ENCODE results near the gene MXRA7.
"Not testable (repeated sequence)": the region's sequence is repeated elsewhere in the genome, so short reads cannot be mapped to it uniquely, and the experiment has no call there.

Gene MXRA7

GRCh38 chr17:76710863-76711611 lies at the start of gene MXRA7:
MXRA7 (minus strand) TSS chr17:76710965; CDS start chr17:76710946, 19 bp downstream.
- peak; percentile 18 for DNase-seq

GRCh38 chr17:76758570-76758969 lies 47.8 kb upstream of the MXRA7 start:
- DNase-seq: no peak

GRCh38 chr17:76757256-76757655 lies 46.5 kb upstream of the MXRA7 start:
- DNase-seq: no peak

GRCh38 chr17:76755285-76755684 lies 44.5 kb upstream of the MXRA7 start:
- DNase-seq: no peak

GRCh38 chr17:76753061-76753961 lies 42.5 kb upstream of the MXRA7 start:
- DNase-seq: no peak

GRCh38 chr17:76752006-76752405 lies 41.2 kb upstream of the MXRA7 start:
- DNase-seq: no peak

- DNase-seq: no peak
These were observed 40.7 kb upstream of the MXRA7 start for GRCh38 chr17:76751416-76751993.

GRCh38 chr17:76748657-76749056 lies 37.9 kb upstream of the MXRA7 start:
- no peak for DNase-seq

GRCh38 chr17:76747716-76748363 lies 37.1 kb upstream of the MXRA7 start:
- DNase-seq: no peak

- not testable (repeated sequence) for DNase-seq
These were observed 35.0 kb upstream of the MXRA7 start for GRCh38 chr17:76745785-76746184.

GRCh38 chr17:76744747-76745146 lies 34.0 kb upstream of the MXRA7 start:
- DNase-seq: no peak

GRCh38 chr17:76742958-76743357 lies 32.2 kb upstream of the MXRA7 start:
- no peak for DNase-seq

- peak; percentile 45 for DNase-seq
These were observed 29.8 kb upstream of the MXRA7 start for GRCh38 chr17:76740329-76741118.

- not testable (repeated sequence) for DNase-seq
These were observed 28.9 kb upstream of the MXRA7 start for GRCh38 chr17:76739568-76740115.

- DNase-seq: no peak
These were observed 27.7 kb upstream of the MXRA7 start for GRCh38 chr17:76738468-76738850.

- peak; percentile 95 for DNase-seq
These were observed 27.1 kb upstream of the MXRA7 start, which contains the start of gene MFSD11 for GRCh38 chr17:76737676-76738467. MFSD11 (plus strand) TSS chr17:76738119; CDS start chr17:76738353, 234 bp downstream.

- DNase-seq: peak; percentile 99
These were observed 26.4 kb upstream of the MXRA7 start, which contains the start of gene SRSF2 for GRCh38 chr17:76737082-76737675. SRSF2 (minus strand) TSS chr17:76737331; CDS start chr17:76737160, 171 bp downstream.

GRCh38 chr17:76736349-76737081 lies 25.8 kb upstream of the MXRA7 start:
- DNase-seq: no peak

- DNase-seq: no peak
These were observed 25.0 kb upstream of the MXRA7 start for GRCh38 chr17:76735586-76736348.
